GM10847 (cell line): ENCODE data around the gene LIN7B.

ENCODE experiments used
- POLR2A ChIP-seq: IDR thresholded peaks from 2 replicates; pipeline ENCODE4 v1.6.1; 2011; ENCODE audit not compliant: insufficient read length; ENCODE audit errors: extremely low read depth

LIN7B gene

DNA sequence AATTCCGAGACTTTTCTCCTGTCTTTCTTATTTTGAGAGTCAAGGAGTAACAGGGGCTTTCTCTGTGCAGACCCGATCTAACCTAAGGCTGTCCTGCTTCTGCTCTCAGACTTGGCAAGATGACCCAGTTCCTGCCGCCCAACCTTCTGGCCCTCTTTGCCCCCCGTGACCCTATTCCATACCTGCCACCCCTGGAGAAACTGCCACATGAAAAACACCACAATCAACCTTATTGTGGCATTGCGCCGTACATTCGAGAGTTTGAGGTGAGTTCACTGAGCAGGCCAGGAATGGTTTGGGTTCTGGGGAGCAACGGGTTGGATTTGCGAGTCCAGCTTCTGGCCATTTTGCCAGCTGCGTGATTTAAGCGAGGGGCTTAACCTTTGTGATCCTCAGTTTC, 27.9 kb upstream of the LIN7B start:
- no peak for TF ChIP-seq POLR2A

DNA sequence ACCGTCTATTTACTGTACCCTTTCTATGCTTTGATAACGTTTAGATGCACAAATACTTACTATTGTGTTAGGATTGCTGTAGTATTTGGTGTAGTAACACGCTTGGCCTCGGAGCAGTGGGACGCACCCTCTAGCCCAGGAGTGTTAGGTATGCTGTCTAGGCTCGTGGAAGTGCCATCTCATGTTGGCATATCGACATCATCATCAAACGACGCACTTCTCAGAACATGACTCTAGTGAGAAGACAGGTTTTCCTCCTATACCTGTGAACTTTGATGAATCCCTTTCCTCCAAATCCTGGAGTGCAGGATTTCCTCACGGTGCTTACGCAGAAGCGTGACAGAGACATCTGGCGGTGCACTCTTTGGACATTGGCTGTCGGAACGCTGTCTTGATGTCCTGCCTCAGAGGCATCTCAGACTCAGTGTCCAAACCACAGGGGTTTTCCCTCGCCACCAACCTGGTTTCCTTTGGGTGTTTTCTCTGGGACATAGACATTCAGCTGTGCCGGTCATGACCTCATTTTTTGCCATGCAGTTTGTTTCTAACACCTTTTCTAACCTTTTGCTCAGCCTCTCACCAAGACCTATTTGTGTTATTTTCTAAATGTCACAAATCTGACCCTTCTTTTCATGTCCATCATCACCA, 22.7 kb upstream of the LIN7B start:
- TF ChIP-seq POLR2A, result no peak

DNA sequence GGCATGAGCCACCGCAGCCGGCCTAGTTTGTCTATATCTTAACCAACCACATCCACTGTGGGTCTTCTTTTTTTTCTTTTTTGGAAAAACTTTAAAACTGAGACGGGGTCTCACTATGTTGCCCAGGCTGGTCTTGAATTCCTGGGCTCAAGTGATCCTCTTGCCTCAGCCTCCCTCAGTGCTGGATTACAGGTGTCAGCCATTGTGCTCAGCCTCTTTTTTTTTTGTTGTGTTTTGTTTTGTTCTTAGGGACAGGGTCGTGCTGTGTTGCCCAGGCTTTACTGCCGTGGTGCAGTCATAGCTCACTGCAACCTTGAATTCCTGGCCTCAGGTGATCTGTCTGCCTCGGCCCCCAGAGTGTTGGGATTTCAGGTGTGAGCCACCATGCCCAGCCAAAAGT, 21.5 kb upstream of the LIN7B start:
- TF ChIP-seq POLR2A, result no peak

DNA sequence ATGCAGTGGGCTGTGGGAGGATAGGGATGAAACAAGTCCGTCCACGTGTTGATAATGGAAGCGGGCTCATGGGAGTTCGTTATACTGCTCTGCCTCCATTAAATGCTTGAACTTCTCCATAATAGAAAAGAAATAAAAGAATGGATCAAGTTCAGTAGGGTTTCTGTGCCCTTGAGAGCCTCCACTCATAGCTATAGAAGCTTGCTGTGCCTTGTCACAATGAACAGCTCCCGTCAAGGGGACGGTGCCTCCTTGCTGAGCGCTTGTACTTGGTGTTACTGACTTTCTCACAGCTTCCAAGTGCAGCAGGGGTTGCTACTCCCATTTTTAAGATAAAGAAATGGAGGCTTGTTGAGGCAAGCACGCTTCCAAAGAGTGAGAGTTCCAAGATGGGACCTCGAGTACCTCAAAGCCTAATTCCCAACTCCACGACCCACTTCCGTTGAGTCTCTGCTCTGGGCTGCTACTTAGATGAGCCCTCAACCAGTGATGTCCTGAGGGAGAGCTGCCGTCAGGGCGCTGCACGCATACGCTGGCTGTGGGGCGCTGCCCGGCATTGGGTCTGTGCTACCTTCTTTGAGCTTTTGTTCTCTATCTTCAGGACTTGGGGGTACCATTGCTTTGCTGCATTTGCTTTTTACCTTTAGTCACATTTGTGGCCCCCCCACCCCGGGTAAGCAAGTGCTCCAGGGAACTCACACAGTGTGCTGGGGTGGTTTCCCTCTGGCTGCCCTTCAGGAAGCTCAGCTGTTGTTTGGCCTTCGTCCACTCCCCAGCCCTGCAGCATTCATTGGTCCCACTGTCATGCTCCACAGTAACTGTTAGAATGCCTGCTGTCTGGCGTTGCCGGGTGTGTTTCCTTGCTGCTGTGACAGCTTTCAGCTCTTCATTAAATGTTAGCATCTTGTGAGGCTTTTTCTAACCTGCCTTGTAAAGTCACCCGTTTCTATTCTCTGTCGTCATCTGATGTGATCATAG, 19.4 kb upstream of the LIN7B start:
- no peak for TF ChIP-seq POLR2A

DNA sequence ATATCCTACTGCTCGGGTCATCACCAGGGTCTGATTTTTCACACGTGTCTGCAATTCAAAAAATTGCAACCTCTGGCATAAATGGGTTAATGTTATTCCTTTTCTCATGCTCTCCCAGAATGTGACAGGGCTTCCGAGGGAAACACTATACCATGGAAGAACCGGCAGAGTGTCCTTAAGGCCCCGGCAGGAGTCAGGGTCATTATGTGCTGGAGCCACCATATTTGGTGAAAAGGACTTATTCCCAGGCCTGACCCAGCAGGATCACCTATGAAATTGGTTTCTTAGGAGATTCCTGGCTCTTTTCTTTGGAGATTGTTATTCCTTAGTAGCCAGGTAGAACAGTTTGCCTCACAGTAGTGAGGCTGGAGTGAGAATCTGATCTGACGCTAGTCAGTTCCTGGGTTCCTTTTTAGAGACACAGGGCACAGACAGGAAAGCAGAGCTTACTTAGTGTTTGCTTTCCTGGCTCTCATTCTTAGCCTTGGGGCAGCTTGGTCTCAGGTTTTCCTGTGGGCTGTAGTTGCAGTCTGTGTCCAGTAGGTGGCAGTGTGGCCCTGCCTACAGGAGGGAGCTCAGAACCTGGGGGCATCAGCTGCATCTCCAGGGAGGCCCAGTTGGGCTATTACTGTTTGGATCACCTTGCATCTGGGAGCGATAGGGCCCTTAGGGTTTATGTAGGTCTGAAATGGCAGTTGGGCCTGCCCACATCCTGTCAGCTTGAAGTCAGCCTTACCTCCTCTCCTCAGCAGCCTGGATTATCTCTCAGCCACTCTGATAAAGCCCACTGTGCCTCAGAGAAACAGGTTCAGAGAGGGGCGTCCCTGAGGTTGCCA, 16.5 kb upstream of the LIN7B start:
- TF ChIP-seq POLR2A, result no peak

DNA sequence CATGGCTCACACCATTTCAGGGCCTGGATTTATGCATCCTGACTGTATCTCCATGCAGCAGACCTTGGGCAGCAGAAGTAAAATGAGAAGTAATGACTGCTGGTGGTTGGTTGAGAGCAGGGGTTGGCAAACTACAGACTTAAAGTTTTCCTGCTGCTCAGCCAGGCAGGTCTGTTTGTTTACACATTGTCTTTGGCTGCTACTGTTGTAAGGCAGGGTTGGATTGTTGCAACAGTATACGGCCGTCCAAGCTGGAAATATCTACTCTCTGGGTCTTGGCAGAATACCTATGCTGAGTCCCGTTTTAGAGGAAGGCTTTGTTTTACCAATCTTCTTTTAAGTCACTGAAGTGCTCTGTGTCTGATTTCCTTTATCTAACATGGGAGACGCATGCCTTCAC, 15.4 kb upstream of the LIN7B start:
- no peak for TF ChIP-seq POLR2A

DNA sequence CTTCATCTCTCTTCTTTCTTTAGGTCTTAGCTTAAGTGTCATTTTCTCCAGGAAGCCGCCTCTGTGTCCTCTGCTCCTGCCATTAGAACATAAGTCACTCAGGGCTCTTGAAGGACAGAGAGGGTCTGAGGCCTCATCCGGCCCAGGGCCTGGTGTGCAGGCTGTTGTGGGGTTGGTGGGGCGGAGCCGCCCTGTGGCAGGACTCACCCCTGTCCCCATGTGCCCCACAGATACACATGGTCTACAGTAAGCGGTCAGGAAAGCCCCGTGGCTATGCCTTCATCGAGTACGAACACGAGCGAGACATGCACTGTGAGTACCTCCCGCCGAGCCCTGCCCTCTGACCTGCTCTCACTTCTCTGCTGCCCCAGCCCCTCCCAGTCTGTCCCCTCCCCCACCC, 13.0 kb upstream of the LIN7B start:
- TF ChIP-seq POLR2A, result no peak

DNA sequence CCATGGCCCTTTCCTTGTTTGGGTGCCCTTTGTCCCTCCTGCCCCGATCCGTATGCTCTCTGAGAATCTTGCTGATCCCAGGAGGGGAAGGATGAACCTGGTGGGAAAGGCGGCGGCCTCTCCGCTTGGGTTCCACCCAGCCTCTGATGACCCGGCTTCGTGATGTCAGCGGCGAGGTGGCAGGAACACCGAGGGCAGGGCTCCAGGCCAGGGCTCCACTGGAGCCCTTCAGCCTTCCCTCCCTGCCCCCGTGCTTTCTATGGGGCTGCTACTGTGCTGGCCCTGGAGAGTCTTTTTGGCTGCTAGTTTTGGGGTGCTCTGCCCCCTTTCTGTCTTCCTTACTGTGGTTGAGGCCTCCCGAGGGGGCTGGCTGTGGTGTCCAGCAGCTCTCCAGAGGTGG, 11.9 kb upstream of the LIN7B start:
- no peak for TF ChIP-seq POLR2A

DNA sequence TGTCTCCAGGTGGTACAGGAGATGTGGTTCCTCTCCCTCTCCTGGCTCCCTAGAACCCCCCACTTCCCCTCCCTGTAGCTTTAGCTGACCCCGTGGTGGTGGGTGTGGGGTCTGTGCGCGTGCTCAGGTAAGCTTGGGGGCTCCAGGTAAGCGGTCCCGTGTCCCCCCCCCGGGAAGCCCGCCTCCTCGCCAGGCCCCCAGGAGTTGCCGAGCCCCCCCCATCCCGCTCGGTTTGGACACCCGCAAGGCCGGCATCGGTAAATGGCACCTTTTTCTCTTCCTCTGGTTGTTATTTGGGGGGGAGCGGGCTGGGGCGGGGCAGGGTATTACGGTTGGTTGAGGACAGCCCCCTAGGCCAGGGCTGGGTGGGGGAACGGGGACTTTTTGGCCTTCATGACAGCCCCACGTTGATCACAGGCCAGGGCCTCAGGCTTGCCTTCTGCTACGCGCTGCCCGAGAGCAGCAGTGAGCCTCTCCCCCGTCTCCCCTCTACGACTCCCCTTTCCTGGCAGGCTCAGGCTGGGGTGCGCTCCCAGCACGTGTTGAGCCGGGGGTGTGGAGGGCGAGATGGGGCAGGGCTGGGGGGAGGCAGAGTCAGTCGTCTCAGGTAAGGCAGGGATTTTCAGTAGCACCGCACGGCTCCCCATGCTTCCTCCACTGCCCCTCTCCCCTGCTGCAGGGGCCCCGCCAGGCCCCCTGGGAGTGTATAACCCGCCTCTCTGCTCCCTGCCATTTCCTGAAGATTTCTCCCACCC, 10.7 kb upstream of the LIN7B start:
- TF ChIP-seq POLR2A, result no peak

DNA sequence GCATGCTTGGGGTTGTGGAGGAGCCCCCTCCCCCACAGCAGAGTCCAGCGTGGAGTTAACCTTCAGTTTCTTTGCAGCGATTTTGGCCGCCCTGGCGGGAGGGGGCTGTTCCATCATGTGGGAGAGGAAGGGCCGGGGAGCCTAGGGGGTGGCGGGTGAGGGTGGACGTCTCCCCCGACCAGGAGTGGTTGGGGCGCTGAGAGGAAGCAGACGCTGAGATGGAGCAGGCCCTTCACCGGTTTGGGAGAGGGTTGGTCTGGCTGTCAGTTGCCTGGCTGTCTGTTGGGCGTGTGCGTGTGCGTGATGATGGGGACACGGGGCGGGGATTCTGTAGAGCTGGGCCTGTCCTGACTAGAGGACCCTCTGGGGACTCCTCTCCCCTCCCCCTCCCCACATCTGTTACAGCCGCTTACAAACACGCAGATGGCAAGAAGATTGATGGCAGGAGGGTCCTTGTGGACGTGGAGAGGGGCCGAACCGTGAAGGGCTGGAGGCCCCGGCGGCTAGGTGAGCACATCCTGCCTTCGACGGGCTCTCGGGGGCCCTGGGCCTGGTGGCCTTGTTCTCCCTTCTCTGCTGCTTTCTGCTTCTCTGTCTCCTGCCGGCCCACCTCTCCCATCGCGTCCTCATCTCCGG, 9.8 kb upstream of the LIN7B start:
- no peak for TF ChIP-seq POLR2A

DNA sequence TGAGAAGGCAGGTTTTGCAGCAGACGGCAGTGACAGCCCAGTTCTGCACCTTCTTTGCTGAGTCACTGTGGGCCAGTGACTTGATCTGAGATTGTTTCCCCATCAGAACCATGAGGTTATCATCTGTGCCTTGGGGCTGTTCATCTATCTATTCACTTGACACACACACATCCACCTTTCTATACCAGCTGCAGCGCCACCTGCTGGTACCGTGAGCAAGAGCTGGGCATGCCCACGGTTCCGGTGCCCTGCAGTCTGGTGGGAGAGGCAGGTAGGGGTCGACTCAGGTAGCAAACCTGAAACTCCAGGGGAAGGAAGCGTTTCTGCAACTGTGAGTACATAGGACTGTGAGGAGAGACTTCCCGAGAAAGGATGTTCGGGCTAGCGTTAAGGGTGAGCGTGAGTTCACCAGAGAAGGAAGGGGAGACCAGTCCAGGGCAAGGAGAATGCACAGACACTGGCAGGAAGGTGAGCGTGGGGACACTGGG, 7.5 kb upstream of the LIN7B start:
- TF ChIP-seq POLR2A, result no peak

DNA sequence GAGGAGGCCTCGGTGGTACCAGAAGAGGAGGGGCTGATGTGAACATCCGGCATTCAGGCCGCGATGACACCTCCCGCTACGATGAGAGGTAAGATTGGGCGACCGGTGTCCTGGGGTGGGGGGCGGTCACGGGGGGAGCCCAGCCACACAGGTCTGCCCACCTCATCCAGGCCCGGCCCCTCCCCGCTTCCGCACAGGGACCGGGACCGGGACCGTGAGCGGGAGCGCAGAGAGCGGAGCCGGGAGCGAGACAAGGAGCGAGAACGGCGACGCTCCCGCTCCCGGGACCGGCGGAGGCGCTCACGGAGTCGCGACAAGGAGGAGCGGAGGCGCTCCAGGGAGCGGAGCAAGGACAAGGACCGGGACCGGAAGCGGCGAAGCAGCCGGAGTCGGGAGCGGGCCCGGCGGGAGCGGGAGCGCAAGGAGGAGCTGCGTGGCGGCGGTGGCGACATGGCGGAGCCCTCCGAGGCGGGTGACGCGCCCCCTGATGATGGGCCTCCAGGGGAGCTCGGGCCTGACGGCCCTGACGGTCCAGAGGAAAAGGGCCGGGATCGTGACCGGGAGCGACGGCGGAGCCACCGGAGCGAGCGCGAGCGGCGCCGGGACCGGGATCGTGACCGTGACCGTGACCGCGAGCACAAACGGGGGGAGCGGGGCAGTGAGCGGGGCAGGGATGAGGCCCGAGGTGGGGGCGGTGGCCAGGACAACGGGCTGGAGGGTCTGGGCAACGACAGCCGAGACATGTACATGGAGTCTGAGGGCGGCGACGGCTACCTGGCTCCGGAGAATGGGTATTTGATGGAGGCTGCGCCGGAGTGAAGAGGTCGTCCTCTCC, 6.3 kb upstream of the LIN7B start:
- no peak for TF ChIP-seq POLR2A

DNA sequence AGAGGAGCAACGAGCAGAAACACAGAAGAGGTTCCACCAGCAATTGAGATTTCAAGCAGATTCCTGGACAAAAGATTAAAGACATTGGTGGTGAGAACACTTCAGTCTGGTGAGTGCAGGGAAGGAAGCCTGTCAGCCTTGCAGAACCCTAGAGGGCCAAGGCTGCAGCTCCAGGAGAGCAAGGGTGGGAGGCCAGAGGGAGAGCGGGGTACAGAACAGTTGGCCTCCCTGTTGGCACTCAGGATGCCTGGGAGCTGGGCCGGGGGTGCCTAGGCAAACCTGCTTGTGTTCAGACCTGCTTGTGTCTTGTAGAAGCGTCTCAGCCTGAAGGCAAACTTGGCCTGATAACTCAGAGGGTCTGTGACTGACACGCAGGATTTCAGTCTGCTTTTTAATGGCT, 5.1 kb upstream of the LIN7B start:
- no peak for TF ChIP-seq POLR2A
